GM23248 (cell line): ENCODE measurements around the gene PRSS33. TPM values are rescaled to one million over a fixed set of nuclear protein-coding genes. Genes with fewer than 3 reads are reported as not detected.

Experiments
- DNase-seq: peaks from one replicate; pipeline ENCODE4 v3.0.0-alpha.2; 2015
- H2AFZ ChIP-seq: fragments of 200-600 bp; sonication (generic); 2 replicates; pipeline ENCODE4 v1.6.1; 2016; ENCODE audit warnings: antibody characterized with exemption
- H3F3A ChIP-seq: fragments of 200-600 bp; sonication (generic); 2 replicates; pipeline ENCODE4 v1.6.1; 2016; ENCODE audit warnings: mild to moderate bottlenecking, antibody characterized with exemption, mixed run types; ENCODE audit not compliant: insufficient read depth
- H3K27ac ChIP-seq: fragments of 200-600 bp; sonication (generic); 2 replicates; pipeline ENCODE4 v1.5.1; 2016; ENCODE audit warnings: mild to moderate bottlenecking
- H3K27me3 ChIP-seq: fragments of 200-600 bp; sonication (generic); replicated peaks from 2 replicates; pipeline ENCODE4 v1.6.1; 2016; ENCODE audit warnings: mild to moderate bottlenecking; ENCODE audit not compliant: insufficient read depth
- H3K36me3 ChIP-seq: fragments of 200-600 bp; sonication (generic); 2 replicates; pipeline ENCODE4 v1.6.1; 2016; ENCODE audit warnings: low read depth, mild to moderate bottlenecking
- H3K4me1 ChIP-seq: fragments of 200-600 bp; sonication (generic); 2 replicates; pipeline ENCODE4 v1.6.1; 2016; ENCODE audit warnings: mild to moderate bottlenecking; ENCODE audit not compliant: insufficient read depth
- H3K4me2 ChIP-seq: fragments of 200-600 bp; sonication (generic); one replicate; pipeline ENCODE4 v1.6.1; 2016; ENCODE audit warnings: mild to moderate bottlenecking; ENCODE audit not compliant: unreplicated experiment
- H3K4me3 ChIP-seq: fragments of 200-600 bp; sonication (generic); 2 replicates; pipeline ENCODE4 v1.5.1; 2016; ENCODE audit warnings: mild to moderate bottlenecking
- H3K79me2 ChIP-seq: fragments of 200-600 bp; sonication (generic); 2 replicates; pipeline ENCODE4 v1.6.1; 2016; ENCODE audit warnings: mild to moderate bottlenecking; ENCODE audit not compliant: insufficient read depth
- H3K9ac ChIP-seq: fragments of 200-600 bp; sonication (generic); 2 replicates; pipeline ENCODE4 v1.6.1; 2016; ENCODE audit warnings: mild to moderate bottlenecking
- H3K9me2 ChIP-seq: fragments of 200-600 bp; sonication (generic); 2 replicates; pipeline ENCODE4 v1.6.1; 2016; ENCODE audit warnings: mixed run types, mild to moderate bottlenecking, moderate library complexity; ENCODE audit not compliant: insufficient read depth
- H3K9me3 ChIP-seq: fragments of 200-600 bp; sonication (generic); one replicate; pipeline ENCODE4 v1.6.1; 2017; ENCODE audit warnings: low read depth
- H4K20me1 ChIP-seq: fragments of 200-600 bp; sonication (generic); 2 replicates; pipeline ENCODE4 v1.6.0; 2016; ENCODE audit not compliant: insufficient read depth
- EZH2 ChIP-seq: fragments of 200-600 bp; sonication (generic); IDR thresholded peaks from 2 replicates; pipeline ENCODE4 v1.6.1; 2018; ENCODE audit warnings: antibody characterized with exemption, mild to moderate bottlenecking; ENCODE audit not compliant: insufficient read depth, poor library complexity, severe bottlenecking
- EZH2phosphoT487 ChIP-seq: fragments of 200-600 bp; sonication (generic); IDR thresholded peaks from 2 replicates; pipeline ENCODE4 v1.6.1; 2018; ENCODE audit warnings: antibody characterized with exemption, moderate library complexity, mild to moderate bottlenecking, low read depth; ENCODE audit not compliant: insufficient read depth
- WGBS, 2 experiments: methylation state at CpG; one replicate each; pipeline ENCODE4 v1.1.6; 2015 to 2017; ENCODE audit warnings: low lambda C conversion rate in 2 of 2, low coverage in 1 of 2; ENCODE audit errors: missing lambda C conversion rate in 2 of 2; 5-methylcytosine and 5-hydroxymethylcytosine counted together
- in situ Hi-C: fragments of 300-500 bp; cut with MboI; formaldehyde crosslinking; loops from 2 replicates; pipeline ENCODE4 v1.15.0; 2020
- polyA plus RNA-seq: library from polyadenylated mRNA; unstranded; fragments of >200 nt; fragmentation: Nextera tagmentation; extraction: Ambion mirVana; gene quantifications from 2 replicates; pipeline ENCODE4 v1.2.1, GENCODE V29; 2016
- total RNA-seq: library from RNA; depleted of rRNA; stranded (reverse); fragments of >200 nt; shearing (Covaris generic); gene quantifications from 2 replicates; pipeline ENCODE4 v1.2.3, GENCODE V29; 2014

The PRSS33 gene
- total and polyA plus RNA-seq, 2 experiments from 2014 or later: not detected

- H3K4me1 ChIP-seq: no peaks in the 10 kb centered on the region
- DNase-seq: no peak
- H3K9me3 ChIP-seq: no peaks in the 10 kb centered on the region
- no peak overlapping the region for H3K4me3 ChIP-seq
- peaks cover 29% of the 10 kb centered on the region for H3K27me3 ChIP-seq
- H3K9me2 ChIP-seq: no peaks in the 10 kb centered on the region
- no peak overlapping the region for H3K4me2 ChIP-seq
- no peak overlapping the region for H3K9ac ChIP-seq
- H3K36me3 ChIP-seq: no peaks in the 10 kb centered on the region
- no peaks in the 10 kb centered on the region for H4K20me1 ChIP-seq
- in situ Hi-C loops: no loop called here
- TF ChIP-seq EZH2 (no peak), EZH2phosphoT487 (no peak)
- WGBS, 2 experiments: 55% methylated on average over 18 to 19 of the region's 19 CpGs
- H3K79me2 ChIP-seq: no peaks in the 10 kb centered on the region
- H3K27ac ChIP-seq: no peak overlapping the region
- no peaks in the 10 kb centered on the region; the same call in 1 of the 2 replicates for H3F3A ChIP-seq
- no peak overlapping the region for H2AFZ ChIP-seq
These were observed 39.4 kb upstream of the PRSS33 start for GRCh38 chr16:2826591-2827373.

- Histone ChIP-seq H3F3A (no peaks in the 10 kb centered on the region; the same call in 1 of the 2 replicates), H3K36me3 (no peaks in the 10 kb centered on the region), H3K4me1 (no peaks in the 10 kb centered on the region), H3K4me2 (no peak overlapping the region), H3K9me2 (no peaks in the 10 kb centered on the region), H3K9me3 (no peaks in the 10 kb centered on the region), H2AFZ (no peak overlapping the region), H3K4me3 (no peak overlapping the region), H3K79me2 (no peaks in the 10 kb centered on the region), H3K27me3 (peaks cover 34% of the 10 kb centered on the region), H3K27ac (no peak overlapping the region), H3K9ac (no peak overlapping the region), H4K20me1 (no peaks in the 10 kb centered on the region)
- TF ChIP-seq EZH2 (no peak), EZH2phosphoT487 (no peak)
- in situ Hi-C loops: no loop called here
- no peak for DNase-seq
- WGBS, 2 experiments: 55 to 57% methylated on average over 11 of the region's 11 CpGs
These were observed 38.5 kb upstream of the PRSS33 start for GRCh38 chr16:2825906-2826305.

GRCh38 chr16:2825049-2825742 lies 37.8 kb upstream of the PRSS33 start:
- no peaks in the 10 kb centered on the region for H3K9me3 ChIP-seq
- H3K36me3 ChIP-seq: no peaks in the 10 kb centered on the region
- 59 to 63% methylated on average over 20 to 26 of the region's 26 CpGs for WGBS, 2 experiments
- H2AFZ ChIP-seq: no peak overlapping the region
- TF ChIP-seq EZH2phosphoT487: no peak
- TF ChIP-seq EZH2: no peak
- no peak overlapping the region for H3K4me3 ChIP-seq
- H3K4me1 ChIP-seq: no peaks in the 10 kb centered on the region
- H3F3A ChIP-seq: no peaks in the 10 kb centered on the region; the same call in 1 of the 2 replicates
- no peaks in the 10 kb centered on the region for H3K9me2 ChIP-seq
- H3K27me3 ChIP-seq: peaks cover 35% of the 10 kb centered on the region
- in situ Hi-C loops: no loop called here
- no peak overlapping the region for H3K27ac ChIP-seq
- H3K9ac ChIP-seq: no peak overlapping the region
- no peak for DNase-seq
- H3K79me2 ChIP-seq: no peaks in the 10 kb centered on the region
- H3K4me2 ChIP-seq: no peak overlapping the region
- no peaks in the 10 kb centered on the region for H4K20me1 ChIP-seq

GRCh38 chr16:2824626-2825025 lies 37.3 kb upstream of the PRSS33 start:
- no peak overlapping the region for H3K4me3 ChIP-seq
- H3K27ac ChIP-seq: no peak overlapping the region
- H3K79me2 ChIP-seq: no peaks in the 10 kb centered on the region
- H3K4me1 ChIP-seq: no peaks in the 10 kb centered on the region
- DNase-seq: no peak
- no peak overlapping the region for H3K4me2 ChIP-seq
- in situ Hi-C loops: no loop called here
- no peaks in the 10 kb centered on the region; the same call in 1 of the 2 replicates for H3F3A ChIP-seq
- WGBS, 2 experiments: 71 to 74% methylated on average over 10 of the region's 10 CpGs
- no peak overlapping the region for H3K9ac ChIP-seq
- H3K36me3 ChIP-seq: no peaks in the 10 kb centered on the region
- H3K9me3 ChIP-seq: no peaks in the 10 kb centered on the region
- H4K20me1 ChIP-seq: no peaks in the 10 kb centered on the region
- TF ChIP-seq EZH2 (no peak), EZH2phosphoT487 (no peak)
- no peak overlapping the region for H2AFZ ChIP-seq
- no peaks in the 10 kb centered on the region for H3K9me2 ChIP-seq
- peaks cover 35% of the 10 kb centered on the region for H3K27me3 ChIP-seq
